Skeletal muscle satellite cell (primary cell): ENCODE measurements around the gene PTGER1. TPM values are rescaled to one million over a fixed set of nuclear protein-coding genes. Genes with fewer than 3 reads are reported as not detected.

Source experiments
- H3K27me3 ChIP-seq: 2 replicates; pipeline ENCODE4 v1.7.0; 2013; ENCODE audit warnings: low read length; ENCODE audit not compliant: control insufficient read depth, insufficient read depth
- H3K36me3 ChIP-seq: 2 replicates; pipeline ENCODE4 v1.7.0; 2013; ENCODE audit warnings: mild to moderate bottlenecking, control low read depth, low read length; ENCODE audit not compliant: insufficient read depth
- H3K4me1 ChIP-seq: 2 replicates; pipeline ENCODE4 v1.7.0; 2013; ENCODE audit warnings: low read length; ENCODE audit not compliant: control insufficient read depth, insufficient read depth
- H3K4me2 ChIP-seq: 2 replicates; pipeline ENCODE4 v1.7.0; 2013; ENCODE audit warnings: mild to moderate bottlenecking, low read length
- H3K4me3 ChIP-seq: 2 replicates; pipeline ENCODE4 v1.7.0; 2013; ENCODE audit warnings: low read length
- H3K9ac ChIP-seq: 2 replicates; pipeline ENCODE4 v1.7.0; 2013; ENCODE audit warnings: mild to moderate bottlenecking, low read depth, low read length, moderate library complexity
- H3K9me3 ChIP-seq: replicated peaks from 2 replicates; pipeline ENCODE4 v1.7.0; 2013; ENCODE audit warnings: mild to moderate bottlenecking, control low read depth, low read length
- small RNA-seq: library from RNA; depleted of rRNA; stranded (forward); fragments of <200 nt; gene quantifications from one replicate; pipeline ENCODE3, GENCODE V24; 2012

The PTGER1 gene

DNA sequence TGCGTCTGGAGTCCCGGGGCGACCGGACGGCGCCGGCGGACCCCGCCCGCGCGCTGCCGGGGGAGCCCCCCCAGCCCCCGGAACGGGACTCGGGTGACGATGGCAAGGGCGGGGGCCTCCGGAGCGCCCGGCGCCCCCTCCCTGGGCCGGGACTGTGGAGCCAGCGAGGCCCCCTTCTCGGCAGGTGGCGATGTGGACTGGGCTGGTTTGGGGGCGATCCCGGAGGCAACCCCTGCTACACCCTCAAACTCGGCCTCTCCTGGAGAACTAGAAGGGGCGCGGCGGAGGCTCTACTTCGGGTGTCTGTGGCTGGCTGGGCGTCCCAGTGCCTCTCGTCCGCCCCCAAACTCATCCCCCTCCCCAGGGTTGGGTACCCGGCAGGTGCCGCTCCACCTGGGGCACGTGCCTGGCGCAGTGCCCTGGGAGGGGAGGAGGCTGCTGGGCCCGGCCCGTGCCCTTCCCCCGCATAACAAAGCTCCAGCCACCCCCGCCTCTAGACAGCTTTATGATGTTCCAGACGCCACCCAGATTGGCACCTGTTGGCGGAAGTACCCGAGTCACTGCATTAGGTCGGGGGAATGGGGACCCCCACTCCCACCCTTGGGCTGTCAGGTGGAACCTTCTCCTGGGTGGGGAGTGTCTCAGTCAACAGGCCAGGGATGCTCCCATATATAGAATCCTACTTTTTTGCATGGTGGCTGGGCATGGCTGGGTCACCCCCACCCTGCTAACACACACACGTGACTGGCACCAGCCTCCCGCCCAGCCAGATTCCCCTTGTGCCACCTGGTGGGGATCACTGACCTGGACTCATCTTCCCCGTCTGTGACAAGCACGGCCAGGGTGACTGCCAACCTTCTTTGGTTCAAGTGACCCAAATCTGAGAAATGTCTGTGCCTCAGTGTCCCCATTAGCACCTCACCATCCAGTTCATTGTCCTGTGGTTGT lies 41.3 kb downstream of the PTGER1 start:
- no peaks in the 10 kb centered on the region for H3K27me3 ChIP-seq
- H3K36me3 ChIP-seq, result peaks cover 3% of the 10 kb centered on the region
- peaks cover 20% of the 10 kb centered on the region for H3K4me1 ChIP-seq
- peak overlapping the region; percentile 93 for H3K4me3 ChIP-seq
- peak overlapping the region; percentile 86 for H3K9ac ChIP-seq
- peak overlapping the region; percentile 87 for H3K4me2 ChIP-seq
- no peaks in the 10 kb centered on the region for H3K9me3 ChIP-seq

DNA sequence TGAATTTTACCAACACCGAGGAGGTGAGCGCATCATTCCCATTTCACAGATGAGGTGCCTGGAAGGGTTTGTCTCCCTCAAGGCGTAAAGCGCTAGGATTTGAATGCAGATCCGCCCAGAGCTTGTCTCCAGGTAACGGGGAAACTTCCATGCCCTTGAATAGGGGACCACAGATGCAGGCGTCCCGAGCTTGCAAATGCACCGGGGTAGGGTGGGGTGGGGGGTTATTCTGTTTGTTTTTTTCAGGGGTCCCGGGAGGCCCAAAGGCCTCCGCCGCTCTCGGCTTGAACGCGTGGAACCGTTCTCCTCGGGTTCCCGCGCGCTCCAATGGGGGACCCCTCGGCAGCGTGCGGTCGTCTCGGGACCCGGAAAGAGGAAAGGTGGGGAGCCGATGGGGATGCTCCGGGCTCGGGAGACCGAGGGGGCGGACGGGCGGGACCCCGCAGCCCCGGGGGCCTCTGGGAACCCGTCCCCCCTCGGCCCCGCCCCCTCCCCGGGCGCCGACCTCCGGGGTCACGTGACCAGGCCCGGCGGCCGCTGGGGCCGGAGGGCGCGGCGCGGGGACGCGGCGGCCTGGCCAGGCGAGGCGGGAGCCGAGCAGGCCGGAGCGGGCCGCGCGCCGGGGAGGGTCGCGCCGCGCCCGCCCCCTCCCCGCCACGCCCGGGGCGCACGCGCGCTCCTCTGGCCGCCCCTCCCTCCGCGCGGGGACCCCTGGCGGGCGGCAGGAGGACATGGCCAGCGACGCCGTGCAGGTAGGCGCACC lies 42.2 kb downstream of the PTGER1 start, which contains the start of gene PKN1:
PKN1 (plus strand) TSS at position 516 of the 763 bp plus-strand sequence; CDS start at position 732, 216 bp downstream.
- Histone ChIP-seq H3K4me1 (peaks cover 20% of the 10 kb centered on the region), H3K36me3 (peaks cover 3% of the 10 kb centered on the region), H3K27me3 (no peaks in the 10 kb centered on the region), H3K9me3 (no peaks in the 10 kb centered on the region), H3K4me2 (peak within 1 kb of the TSS; percentile 87), H3K4me3 (peak within 1 kb of the TSS; percentile 93), H3K9ac (peak within 1 kb of the TSS; percentile 86)

DNA sequence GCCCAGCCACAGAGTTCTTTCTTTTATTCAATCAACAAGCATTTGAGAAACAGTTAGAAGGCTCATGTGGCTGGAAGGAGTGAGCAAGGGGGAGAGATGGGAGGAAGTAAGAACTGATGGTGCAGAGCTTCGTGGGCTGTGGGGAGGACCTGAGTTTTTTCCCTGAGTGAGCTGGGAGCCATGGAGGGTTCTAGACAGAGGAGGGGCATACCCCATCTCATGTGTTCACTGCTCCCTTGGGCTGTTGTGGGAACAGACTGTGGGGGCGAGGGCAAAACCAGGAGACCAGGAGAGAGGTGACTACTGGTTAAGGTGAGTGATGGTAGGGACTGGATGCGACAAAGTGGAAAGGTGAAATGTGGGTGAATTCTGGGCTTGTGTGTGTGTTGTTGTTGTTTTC lies 44.4 kb downstream of the PTGER1 start:
- Histone ChIP-seq H3K4me3 (no peak overlapping the region), H3K27me3 (no peaks in the 10 kb centered on the region), H3K4me1 (peaks cover 20% of the 10 kb centered on the region), H3K36me3 (no peaks in the 10 kb centered on the region), H3K4me2 (no peak overlapping the region), H3K9me3 (no peaks in the 10 kb centered on the region), H3K9ac (no peak overlapping the region)

DNA sequence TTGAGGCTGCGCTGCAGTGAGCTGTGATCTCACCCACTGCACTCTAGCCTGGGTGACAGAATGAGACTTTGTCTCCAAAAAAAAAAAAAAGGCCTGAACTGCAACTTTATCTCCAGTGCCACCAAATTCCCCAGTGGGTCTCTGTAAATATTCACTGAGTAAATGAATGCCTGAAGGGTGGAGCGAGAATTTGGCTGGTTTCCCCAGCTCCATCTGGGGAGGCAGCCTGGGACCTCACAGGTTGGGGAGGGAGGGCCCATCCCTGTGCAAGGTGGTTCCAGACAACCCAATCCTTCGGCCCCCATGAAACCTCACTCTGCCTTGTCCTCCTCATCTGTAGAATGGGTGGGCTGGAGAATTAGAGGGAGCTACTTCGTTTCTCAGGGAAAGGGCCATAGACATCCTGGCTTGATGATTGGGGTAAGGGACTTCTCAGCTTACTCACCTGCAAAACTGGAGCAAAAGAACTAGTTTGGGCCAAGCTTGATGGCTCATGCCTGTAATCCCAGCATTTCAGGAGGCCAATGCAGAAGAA lies 46.2 kb downstream of the PTGER1 start:
- Histone ChIP-seq H3K4me2 (no peak overlapping the region), H3K27me3 (no peaks in the 10 kb centered on the region), H3K9ac (no peak overlapping the region), H3K4me3 (no peak overlapping the region), H3K4me1 (peaks cover 4% of the 10 kb centered on the region), H3K36me3 (no peaks in the 10 kb centered on the region), H3K9me3 (no peaks in the 10 kb centered on the region)

DNA sequence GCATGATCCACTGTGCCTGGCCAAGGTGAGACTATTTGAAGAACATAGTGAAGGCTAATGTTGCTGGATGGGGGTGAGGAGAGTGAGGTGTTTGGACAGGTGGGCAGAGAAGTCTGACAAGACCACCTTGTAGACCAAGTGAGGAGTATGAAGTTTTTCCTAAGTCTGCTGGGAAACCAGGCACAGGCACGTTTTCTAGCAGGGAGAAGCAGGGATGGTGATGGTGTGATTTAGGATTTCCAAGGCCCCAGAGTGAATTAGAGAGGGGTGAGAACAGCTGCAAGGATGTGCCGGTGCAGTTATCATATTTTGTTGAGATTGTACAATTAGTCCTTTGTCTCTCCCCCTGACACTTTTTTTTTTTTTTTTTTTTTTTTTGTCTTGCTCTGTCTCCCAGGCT lies 47.7 kb downstream of the PTGER1 start:
- H3K4me2 ChIP-seq, result no peak overlapping the region
- H3K4me3 ChIP-seq, result no peak overlapping the region
- H3K9me3 ChIP-seq, result no peaks in the 10 kb centered on the region
- H3K36me3 ChIP-seq, result no peaks in the 10 kb centered on the region
- H3K9ac ChIP-seq, result no peak overlapping the region
- no peaks in the 10 kb centered on the region for H3K4me1 ChIP-seq
- H3K27me3 ChIP-seq, result no peaks in the 10 kb centered on the region

DNA sequence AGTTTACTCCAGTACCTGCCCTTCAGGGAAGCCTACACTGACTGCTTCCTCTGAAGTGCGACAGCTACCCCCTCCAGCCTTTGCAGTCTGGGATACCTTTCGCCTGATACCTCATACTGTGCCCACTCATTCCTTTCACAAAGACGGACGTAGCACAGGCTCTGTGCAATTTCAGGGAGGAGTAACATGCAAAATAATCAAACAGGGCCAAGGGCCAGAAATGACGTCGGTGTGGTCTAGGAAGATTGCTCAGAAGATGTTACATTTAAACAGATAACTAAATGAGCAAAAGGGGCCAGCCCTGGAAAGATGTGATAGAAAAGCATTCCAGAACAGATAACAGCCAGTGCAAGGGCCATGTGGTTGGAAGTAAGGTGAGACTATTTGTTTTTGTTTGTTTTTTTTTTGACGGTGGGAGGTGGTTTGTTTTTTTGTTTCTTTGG lies 49.4 kb downstream of the PTGER1 start:
- H3K4me2 ChIP-seq, result no peak overlapping the region
- H3K27me3 ChIP-seq, result no peaks in the 10 kb centered on the region
- H3K4me3 ChIP-seq, result no peak overlapping the region
- H3K4me1 ChIP-seq, result no peaks in the 10 kb centered on the region
- no peaks in the 10 kb centered on the region for H3K36me3 ChIP-seq
- H3K9ac ChIP-seq, result no peak overlapping the region
- no peaks in the 10 kb centered on the region for H3K9me3 ChIP-seq

Small RNAs within 50 kb of the gene (small RNA-seq; reads per million reads assigned to genes)
- gene SNRPGP15, result not detected
